Neural cell (in vitro differentiated cells): Measurements from ENCODE around the gene PKP3.
"Not testable (repeated sequence)": the region's sequence is repeated elsewhere in the genome, so short reads cannot be mapped to it uniquely, and the experiment has no call there.

ENCODE experiments used
- EP300 ChIP-seq: fragments of 450-650 bp; conservative IDR thresholded peaks from 2 replicates; pipeline ENCODE4 v1.6.1; 2014; ENCODE audit warnings: antibody characterized with exemption, mild to moderate bottlenecking, moderate library complexity; ENCODE audit not compliant: poor library complexity, severe bottlenecking
- EZH2 ChIP-seq: fragments of 200-600, 300-800 bp; shearing (Covaris generic), sonication (generic); IDR thresholded peaks from 2 replicates; pipeline ENCODE4 v1.6.1; 2014; ENCODE audit warnings: antibody characterized with exemption, low read length, borderline replicate concordance, mild to moderate bottlenecking; ENCODE audit not compliant: insufficient read depth, poor library complexity, severe bottlenecking
- MXI1 ChIP-seq: fragments of 450-650 bp; conservative IDR thresholded peaks from 2 replicates; pipeline ENCODE4 v1.6.1; 2014; ENCODE audit warnings: antibody characterized with exemption, mild to moderate bottlenecking; ENCODE audit not compliant: poor library complexity, severe bottlenecking
- POLR2AphosphoS5 ChIP-seq: IDR thresholded peaks from 2 replicates; pipeline ENCODE4 v1.6.1; 2012
- RAD21 ChIP-seq: fragments of 450-650 bp; conservative IDR thresholded peaks from 2 replicates; pipeline ENCODE4 v1.6.1; 2014; ENCODE audit warnings: antibody characterized with exemption, mild to moderate bottlenecking, moderate library complexity
- TF ChIP-seq, protein P1 (sequence below): fragments of 450-650 bp; IDR thresholded peaks from 2 replicates; pipeline ENCODE4 v1.5.1; 2014; ENCODE audit warnings: antibody characterized with exemption, mild to moderate bottlenecking, moderate library complexity; ENCODE audit not compliant: poor library complexity, severe bottlenecking

DNA sequence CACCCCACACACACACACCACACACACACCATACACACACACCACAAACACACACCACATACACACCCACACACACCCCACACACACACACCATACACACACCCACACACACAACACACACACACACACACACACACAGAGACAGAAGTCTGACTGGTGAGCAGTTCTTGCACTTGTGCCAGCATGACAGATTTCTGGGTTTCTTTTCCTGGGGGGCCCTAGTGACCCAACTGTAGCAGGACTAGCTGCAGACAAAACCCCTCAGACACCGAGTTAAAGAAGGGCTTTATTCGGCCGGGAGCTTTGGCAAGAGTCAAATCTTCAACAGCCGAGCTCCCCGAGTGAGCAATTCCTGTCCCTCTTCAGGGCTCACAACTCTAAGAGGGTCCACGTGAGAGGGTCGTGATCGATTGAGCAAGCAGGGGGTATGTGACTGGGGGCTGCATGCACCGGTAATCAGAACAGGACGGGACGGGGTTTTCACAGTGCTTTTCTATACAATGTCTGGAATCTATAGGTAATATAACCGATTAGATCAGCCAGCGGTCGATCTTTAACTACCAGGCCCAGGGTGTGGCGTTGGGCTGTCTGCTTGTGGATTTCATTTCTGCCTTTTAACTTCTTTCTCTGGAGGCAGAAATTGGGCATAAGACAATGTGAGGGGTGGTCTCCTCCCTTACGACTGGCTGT is 43.8 kb upstream of the PKP3 start:
- TF ChIP-seq, protein P1, sequence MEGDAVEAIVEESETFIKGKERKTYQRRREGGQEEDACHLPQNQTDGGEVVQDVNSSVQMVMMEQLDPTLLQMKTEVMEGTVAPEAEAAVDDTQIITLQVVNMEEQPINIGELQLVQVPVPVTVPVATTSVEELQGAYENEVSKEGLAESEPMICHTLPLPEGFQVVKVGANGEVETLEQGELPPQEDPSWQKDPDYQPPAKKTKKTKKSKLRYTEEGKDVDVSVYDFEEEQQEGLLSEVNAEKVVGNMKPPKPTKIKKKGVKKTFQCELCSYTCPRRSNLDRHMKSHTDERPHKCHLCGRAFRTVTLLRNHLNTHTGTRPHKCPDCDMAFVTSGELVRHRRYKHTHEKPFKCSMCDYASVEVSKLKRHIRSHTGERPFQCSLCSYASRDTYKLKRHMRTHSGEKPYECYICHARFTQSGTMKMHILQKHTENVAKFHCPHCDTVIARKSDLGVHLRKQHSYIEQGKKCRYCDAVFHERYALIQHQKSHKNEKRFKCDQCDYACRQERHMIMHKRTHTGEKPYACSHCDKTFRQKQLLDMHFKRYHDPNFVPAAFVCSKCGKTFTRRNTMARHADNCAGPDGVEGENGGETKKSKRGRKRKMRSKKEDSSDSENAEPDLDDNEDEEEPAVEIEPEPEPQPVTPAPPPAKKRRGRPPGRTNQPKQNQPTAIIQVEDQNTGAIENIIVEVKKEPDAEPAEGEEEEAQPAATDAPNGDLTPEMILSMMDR, result not testable (repeated sequence)
- not testable (repeated sequence) for TF ChIP-seq EZH2, EP300, MXI1, POLR2AphosphoS5, RAD21
